NCI-H2081 (cell line): ENCODE measurements around the gene PID1.
A peak's percentile ranks its signal among the peaks of the same experiment; 100 is the strongest.
"Not testable (repeated sequence)": the region's sequence is repeated elsewhere in the genome, so short reads cannot be mapped to it uniquely, and the experiment has no call there.

Source experiments
- DNase-seq, 2 experiments: peaks; one replicate each; lab custom pipeline; 2025; lab: John Stamatoyannopoulos, UW

The PID1 gene

DNA sequence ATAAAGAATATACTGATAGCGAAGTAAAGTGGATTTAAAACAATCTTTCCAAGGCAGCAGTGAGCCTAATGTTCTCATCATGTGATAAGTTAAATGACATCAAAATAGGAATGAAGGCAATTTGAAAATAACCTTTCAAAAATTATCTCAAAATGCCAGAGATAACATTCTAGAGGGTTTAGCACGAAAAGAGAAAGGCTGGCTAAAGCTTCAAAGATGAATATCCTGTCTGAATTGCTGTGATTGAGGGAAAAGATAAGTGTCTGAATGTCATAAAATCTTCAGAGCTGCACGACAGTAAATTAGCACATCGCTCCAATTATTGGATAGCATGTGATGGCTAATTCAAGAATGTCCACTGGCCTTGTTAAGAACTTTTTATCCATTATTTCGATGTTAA, 159.3 kb downstream of the PID1 start:
- DNase-seq = no peak

DNA sequence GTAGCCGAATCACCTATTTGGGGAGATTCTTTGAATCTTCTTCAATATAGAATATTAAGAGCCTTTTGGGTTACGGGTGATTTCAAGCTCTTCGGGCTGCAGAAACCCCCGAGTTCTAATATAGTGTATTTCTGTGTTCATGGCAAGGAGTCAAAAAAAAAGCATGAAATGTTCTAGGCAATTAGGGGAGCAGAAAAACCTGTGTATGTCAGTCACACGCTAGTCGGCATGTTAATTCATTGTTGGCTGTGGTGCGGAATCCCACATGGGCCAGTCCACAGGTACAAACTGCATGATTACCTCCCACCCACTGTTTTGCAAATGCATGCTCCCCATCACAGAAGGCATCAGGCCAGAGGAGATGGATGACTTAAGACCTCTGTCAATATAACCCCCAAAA, 161.9 kb downstream of the PID1 start:
- DNase-seq = no peak

DNA sequence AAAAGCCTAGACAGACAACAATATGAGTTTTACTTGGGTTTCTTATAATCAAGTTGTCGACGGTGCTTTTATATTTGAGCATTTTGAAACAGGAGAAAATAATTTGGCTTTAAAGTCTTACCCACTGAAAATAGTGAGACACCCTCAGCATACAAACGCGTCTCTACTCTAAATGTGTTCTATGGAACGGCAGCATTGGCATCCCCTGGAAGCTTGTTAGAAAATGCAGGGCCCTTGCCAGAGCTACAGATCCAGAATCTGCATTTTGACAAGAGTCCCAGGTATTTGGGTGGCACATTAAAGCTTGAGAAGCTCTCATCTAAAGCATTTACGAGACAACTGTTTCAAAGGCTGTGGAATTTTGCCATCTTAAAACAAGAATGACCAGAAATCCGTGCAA, 163.5 kb downstream of the PID1 start:
- no peak for DNase-seq

DNA sequence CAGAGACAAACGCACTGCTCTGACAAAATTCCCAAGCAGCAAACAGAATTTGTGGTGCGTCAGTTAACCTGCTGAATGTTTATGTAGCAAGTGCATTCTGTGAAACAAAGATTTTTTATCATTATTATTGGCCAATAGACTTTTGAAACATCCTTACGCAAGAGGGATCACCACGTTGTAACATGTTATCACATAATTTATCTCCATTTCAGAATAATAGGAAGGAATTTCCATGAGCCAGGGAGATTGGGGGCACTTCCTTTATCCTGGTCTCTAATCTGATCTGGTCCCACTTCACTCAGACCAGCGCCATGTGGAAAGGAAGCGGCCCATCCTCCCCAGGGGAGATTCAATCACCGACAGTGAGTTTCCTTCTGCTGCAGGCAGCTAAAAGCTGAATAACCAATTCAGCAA, 166.1 kb downstream of the PID1 start:
- no peak for DNase-seq

DNA sequence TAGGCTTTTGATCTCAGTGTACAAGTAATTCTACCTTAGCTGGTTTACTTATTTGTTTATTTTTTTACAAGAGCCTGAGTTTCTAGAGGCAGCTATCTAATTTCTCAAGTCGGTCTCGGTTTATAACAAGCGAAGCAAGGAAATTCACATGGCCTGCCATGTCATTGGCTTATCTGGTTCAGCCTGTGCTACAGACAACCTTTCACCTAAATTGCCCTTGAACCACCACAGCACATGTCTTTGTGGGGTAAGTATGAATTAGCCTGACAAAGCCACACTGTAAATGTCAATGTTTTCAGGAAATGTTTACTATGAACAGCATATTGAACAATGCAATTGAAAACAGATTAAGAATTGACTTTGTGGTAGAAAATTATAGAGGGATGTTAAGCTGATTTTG, 167.1 kb downstream of the PID1 start:
- DNase-seq = no peak

DNA sequence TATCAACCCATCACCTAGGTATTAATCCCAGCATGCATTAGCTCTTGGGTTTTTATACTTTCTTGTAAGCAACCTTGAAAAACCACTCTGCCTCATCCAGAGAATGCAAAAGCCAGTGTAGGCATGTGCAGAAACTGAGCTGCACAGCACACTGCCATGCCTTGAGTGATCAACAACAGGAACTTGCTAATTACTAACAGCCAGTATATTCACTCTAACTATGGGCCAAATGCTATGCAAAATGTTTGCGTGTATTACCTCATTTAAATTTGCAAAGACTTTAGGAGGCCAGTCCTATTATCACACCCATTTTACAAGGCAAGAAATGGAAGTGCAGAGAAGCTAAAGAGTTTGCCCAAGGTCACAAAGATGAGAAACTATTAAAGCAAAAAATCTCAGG, 169.8 kb downstream of the PID1 start:
- no peak for DNase-seq

DNA sequence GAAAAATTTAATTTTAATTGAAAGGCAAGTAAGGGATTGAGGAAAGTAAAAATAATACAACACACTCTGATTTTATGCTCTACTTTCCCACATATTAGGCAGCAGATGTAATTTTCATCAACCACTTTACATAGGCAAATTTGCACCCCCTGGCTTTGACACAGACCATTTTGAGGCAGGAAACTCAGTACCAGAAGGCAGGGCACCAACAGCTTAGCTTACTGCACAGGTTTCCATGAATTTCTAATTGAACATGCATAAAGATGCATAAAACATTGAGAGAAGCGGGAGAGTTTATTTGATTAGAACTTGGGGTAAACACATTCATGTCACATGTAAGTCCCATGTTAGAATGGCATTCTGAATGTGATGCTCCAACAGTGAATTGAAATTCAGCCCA, 171.9 kb downstream of the PID1 start:
- no peak for DNase-seq

DNA sequence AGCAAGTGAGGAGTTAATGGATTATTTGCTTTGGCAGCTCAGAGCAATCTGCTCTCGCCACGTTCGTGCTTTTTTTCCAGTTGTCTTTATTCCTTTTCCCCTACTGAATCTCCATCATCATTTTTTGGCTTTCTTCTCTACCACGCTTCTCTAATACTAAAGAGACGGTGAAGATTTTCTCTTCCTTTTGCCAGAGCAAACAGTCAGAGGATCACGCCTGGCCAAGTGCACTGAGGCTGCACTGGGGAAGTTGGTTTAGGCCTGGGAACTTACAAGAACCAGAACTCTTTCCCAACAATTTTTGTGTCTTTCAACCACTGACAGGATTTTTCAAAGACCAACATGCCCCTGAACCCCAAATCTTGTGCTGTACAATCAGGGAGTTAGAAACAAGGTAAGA, 172.3 kb downstream of the PID1 start:
- DNase-seq = peak in 1 of 2 experiments; percentile 9

DNA sequence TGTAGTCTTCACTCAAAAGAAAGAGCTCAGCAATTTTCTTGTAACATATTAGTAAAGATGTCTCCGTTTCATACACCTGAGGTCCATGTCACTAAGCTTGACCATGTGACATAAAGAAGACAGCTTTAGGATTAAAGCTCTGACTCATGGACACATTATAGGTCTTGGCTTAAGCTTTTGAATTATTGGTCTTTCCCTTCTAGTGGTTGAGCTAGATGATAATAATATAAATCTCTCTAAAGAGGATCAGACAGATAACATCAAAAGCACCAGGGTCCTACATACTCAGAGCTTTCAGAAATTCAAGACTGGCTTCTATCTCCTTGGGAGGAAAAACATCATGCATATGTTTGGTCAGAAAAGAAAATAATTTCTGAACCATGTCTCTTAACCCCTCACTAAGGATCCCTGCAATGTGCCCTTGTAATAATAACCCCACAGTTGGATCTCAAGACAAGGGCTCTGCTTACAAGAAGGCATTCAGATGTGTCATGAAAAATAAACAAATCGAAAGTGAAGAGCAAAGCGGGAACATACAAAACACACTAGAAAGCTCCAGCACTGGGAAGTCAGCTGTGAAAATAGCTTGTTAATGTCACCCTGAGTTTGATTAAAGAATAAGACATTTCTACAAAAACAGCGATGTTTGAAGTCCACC, 174.5 kb downstream of the PID1 start:
- DNase-seq = no peak

DNA sequence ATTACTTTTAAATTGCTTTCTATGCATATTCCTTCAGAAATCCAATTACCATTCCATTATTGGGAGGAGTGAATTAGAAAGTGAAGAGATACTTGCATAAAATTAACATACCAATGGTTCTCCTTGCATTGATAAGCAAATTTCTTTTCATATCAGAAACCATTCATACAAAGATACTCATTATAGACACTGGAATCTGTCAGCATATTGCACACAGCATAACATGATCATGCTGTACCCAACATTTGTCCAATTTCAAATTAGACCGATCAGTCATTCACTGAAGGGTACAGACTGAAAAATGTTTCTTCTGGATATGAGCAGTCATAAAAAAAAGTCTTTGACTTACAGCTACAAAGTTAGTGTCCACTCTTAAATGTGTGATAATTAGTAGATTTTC, 175.6 kb downstream of the PID1 start:
- no peak for DNase-seq

DNA sequence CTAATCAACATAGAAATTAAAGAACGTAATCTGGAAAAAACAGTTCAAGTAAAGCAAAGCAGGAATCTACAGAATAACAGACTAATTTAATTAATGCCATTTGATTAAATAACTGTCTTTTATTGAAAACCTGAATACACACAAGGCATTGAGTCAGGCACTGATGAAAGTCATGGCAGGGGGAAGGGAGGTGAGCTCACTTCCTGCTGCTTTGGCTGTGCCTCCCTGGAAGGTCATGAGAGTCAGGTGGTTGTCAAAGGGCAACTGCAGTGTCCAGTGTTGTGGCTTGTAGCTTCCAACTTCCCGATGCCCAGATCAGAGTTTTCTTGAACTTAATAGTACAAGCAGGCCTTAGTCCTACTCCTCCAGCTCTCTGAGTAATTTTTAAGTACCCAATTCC, 180.9 kb downstream of the PID1 start:
- no peak for DNase-seq

DNA sequence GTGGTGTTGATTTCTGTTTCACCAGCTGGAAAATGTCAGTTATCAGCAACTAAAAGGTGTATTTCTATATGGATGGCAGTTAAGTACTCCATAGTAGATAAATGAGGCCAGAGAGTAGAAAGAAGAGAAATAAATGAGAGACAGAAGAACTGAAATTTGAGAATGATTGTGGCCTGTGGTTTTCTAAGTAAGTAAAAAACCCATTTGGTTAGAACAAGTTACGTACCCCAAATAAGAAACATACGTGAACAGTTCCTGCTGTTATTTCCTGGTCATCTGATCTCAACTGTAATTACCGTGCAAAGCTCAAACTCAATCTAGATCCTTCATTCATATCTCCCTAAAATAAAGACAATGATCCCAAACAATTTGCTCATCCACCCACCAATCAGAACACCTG, 181.3 kb downstream of the PID1 start:
- DNase-seq = no peak

DNA sequence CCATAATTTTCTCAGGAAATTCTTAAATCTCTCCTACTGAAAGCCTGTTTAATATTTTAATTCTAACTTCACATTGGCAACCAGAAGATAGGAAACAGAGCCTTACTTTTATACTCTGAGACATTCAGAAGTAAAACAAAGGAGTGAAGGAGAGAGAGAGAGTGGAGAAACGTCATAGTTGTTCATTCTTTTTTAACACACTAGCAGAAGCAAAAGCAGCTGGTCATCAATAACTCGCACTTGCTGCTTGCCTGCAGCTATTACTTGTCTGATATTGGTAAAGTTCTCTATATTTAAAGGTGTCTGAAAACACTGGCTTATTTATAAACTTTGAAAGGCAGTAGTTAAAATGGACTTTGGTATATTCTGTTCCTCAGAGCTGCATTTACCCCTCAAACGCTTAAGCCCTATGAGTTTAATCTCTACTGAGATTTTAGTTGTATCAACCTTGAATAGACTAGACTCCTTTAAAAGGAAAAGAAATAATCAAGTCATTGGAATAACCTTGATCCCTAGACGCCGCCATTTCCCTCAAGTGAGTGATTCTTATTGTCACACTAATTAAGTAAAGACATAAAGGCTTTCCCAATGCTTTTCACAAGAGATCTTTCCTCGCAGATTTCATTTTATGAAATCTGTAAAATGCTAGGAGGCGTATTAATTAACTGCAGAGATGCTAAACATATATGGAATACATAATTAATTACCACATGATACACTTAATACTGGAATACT, 182.0 kb downstream of the PID1 start:
- no peak for DNase-seq

DNA sequence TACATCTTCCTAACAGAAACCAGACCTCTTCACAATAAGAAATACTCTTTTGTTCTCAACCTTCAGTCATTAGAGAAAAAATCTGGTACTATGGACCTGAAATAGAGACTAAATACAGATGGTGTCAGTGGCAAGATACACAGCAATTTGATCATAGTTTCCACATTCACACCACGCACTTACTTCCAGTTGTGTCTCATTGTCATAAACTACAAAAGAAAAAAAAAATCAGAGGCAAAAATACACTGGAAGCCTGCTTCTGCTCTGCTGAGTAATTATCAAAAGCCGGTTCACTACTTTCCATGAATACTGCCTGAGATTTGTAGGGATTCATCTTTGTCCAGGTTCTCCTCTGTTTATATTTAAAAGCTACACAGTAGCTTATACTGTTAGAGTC, 182.6 kb downstream of the PID1 start:
- DNase-seq = no peak

DNA sequence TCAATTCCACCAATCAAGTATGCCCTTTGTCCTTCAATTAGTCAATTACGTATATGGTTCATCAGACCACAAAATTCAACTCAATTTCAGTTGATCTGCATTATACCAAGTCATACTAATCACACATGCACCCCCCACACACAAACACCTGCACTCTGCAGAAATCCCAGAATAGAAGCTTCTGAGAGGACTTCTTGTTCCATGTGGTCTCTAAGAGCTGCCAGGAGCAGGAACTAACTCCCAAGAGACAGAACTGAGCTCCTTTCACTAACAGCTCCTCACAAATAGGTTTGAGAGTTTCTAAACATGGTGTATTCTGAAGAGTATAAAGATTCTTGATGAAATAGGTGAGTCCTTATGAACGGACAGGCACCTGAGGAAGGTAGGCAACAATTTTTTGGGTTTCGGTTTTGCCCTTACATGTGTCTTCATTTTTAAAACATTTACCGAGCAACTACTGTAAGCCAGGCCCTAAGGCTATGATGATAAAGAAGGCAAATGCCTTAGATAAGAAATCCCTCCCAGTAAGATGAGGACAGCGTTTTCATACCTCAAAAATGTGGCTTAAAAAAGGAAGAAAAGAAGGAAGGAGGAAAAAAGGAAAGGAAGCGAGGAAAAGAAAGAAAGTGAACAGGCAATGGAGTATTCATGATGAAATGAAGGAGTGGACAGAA, 183.1 kb downstream of the PID1 start:
- no peak for DNase-seq

DNA sequence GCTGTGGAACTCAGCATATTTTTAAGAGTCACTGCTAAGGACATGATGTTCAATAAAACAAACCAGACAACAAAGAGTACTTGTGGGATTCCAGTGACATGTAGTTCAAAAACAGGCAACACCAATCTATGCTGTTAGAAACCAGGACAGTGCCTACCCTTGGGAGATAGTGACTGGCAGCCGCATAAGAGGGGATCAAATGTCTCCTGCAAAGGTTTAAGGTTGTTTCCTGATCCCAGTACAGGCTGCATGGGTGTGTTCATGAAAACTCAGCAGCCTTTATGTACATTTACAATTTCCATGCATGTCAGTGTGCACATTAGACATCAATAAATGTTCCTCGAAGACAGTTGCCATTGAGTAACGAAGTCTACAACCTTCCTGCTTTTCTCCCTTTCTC, 183.8 kb downstream of the PID1 start:
- no peak for DNase-seq

DNA sequence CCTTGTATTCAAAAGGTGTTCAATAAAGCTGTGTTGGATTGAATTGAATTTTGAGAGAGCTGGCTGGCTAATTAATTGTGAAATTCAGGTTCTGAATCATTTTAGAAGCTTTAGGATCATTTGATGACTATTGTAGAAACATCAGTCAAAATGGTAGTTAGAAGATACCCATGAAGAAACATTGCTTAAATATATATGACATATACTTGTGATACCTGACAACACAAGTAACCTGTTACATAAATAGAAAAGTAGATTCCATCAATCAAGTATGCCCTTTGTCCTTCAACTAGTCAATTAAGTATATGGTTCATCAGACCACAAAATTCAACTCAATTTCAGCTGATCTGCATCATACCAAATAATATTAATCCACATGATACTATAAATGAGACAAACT, 185.6 kb downstream of the PID1 start:
- no peak for DNase-seq

DNA sequence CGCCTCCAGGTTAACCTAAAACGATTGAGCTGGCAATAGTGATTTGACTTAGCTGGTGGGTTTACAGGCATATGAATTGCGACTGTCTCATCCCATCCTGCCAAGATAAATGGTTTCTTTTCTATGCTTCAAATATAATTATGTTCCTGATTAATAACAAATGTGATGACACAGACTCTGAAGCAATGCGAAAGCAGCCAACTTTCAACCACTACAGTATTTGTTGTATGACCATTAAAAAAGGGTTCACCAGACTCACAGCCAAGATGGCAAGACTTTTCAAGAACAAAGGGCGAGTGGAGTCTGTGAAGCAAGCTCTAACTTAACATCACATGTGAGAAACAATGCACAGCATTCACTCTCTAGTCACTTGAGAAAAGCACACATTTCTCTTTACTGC, 186.6 kb downstream of the PID1 start:
- DNase-seq = no peak

DNA sequence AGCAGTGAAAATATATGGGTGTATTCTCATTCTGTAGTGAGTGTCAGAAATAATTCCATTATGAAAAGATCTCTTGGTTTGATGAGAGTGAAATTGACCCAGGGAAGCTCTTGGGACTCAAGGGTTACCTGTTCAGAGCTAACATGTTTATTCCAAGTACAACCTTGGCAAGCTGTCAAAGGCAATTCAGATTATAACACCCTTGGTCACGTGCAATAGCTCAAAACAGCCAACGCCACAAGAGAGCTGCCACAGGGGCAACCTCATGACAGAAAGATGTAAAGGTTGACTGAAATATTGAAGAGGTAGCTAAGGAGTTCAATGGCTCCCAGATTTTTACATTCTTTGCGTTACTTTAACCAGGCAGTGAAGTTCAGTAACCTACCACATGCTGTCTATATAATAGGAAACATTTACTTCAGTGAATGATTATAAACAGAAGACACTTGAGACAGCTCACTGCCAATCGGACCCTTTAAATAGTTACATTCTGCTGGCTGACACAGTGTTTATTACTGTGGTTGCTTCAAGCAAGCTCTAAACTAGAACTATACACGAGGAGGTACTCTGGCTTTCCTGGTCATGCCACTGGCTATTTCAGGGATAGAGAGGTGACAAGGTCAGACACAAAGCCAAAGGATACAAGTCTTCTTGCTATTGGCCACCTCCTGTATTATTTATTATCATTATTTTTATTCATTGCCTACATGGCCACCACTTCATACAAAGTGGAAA, 187.3 kb downstream of the PID1 start:
- DNase-seq = peak; percentile 47 to 76

DNA sequence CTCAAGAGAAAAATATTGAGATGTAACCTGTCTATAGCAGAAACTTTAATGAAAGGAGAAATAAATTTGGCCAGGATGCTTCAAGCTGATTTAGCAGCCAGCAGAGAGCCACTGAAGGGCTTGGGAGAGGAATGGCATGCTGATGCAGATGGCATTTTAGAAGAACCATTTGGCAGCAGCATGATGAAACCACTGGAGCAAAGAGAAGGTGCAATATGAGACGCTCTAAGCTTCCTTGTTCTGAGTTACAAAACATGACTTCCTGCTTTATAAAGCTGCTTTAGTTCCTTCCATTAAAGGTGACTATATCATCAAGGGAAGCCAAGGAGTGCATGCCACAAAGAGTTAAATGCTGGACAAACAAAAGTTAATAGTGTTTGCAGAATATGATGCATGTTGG, 189.7 kb downstream of the PID1 start:
- DNase-seq = no peak

DNA sequence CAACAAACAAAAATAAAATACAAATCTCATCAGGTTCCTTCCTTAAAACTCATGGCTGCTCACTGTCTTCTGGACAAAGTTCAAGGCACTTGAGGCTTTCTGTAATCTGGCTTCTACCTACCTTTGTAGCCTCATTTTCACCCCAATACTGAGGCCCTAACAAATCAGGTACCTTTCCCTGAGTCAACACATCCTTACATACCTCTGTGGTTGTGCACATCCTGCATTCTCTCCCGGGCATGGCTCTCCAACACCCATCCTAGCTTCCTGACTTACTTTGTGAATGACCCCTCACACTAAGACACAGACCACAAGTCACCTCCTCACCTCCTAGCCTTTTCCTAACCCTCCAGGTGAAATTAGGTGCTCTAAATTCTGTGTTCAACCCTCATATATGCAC, 190.9 kb downstream of the PID1 start:
- no peak for DNase-seq

DNA sequence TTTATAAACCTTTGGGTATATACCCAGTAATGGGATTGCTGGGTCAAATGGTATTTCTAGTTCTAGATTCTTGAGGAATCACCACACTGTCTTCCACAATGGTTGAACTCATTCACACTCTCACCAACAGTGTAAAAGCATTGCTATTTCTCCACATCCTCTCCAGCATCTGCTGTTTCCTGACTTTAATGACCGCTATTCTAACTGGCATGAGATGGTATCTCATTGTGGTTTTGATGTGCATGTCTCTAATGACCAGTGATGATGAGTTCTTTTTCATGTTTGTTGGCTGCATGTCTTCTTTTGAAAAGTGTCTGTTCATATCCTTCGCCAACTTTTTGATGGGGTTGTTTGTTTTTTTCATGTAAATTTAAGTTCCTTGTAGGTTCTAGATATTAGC, 194.2 kb downstream of the PID1 start:
- not testable (repeated sequence) for DNase-seq

DNA sequence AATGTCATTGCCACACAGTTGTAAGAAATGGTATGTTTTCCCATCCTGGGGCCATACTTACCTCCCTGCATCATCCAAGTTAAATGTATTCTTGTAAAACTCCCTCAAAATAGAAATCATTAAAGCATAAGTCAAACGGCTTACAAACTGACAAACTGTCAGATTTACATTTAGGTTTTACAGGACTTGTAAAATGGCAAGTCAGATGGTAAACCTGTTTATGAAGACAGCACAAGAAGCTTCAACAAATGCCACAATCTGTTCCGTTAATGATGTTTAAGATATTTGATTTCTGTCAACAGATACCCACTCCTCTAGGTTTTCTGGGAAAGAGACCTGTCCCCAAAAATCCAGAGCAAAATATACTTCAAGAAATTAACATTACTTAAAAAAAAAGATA, 197.2 kb downstream of the PID1 start:
- no peak for DNase-seq
